ENCODE measurements around the gene EEA1. TPM values are rescaled to one million over a fixed set of nuclear protein-coding genes. Genes with fewer than 3 reads are reported as not detected.

Gene EEA1
- total and polyA plus RNA-seq, 10 of the 15 experiments (the other 5 are each of a cell fraction or from before 2014, with no cell fraction given), result 5.5 to 40.3 (median 13.5) TPM

DNA sequence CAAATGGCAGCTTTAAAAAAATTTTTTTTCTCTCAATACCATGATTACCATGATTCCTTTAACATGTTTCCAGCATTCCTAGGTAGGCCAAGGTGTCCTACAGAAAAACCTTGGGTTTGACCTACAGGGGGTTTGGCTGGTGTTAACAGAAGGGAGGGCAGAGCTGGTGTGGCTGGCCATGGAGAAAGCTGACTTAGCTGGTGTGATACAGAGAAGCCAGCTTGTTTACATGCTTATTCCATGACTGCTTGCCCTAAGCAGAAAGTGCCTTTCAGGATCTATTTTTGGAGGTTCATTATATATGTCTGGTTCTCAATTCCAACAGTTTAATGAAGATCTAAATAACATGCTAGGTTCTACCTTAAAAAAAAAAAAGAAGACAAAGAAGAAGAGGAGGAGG is 68.6 kb downstream of the EEA1 start (continued):
- TF ChIP-seq BCLAF1 (IDR thresholded peaks at IDR 0.05) (no peak), NFIC (IDR thresholded peaks at IDR 0.05; ENCODE audit: low read depth, low read length) (no peak), SIN3A (IDR thresholded peaks at IDR 0.05; ENCODE audit: low read depth, low read length) (no peak), SMARCA5 (IDR thresholded peaks at IDR 0.05) (no peak), JUND (IDR thresholded peaks at IDR 0.05; ENCODE audit: low read depth, low read length) (no peak), POLR2AphosphoS2 (IDR thresholded peaks at IDR 0.05; ENCODE audit: low read depth, low read length) (no peak), NFXL1 (IDR thresholded peaks at IDR 0.05; ENCODE audit: borderline replicate concordance) (no peak), ZBTB4 (CRISPR knock-in tag; IDR thresholded peaks at IDR 0.05) (no peak), ATF3 (IDR thresholded peaks at IDR 0.05; ENCODE audit: borderline replicate concordance, extremely low read depth, low read depth, low read length) (no peak)
- TF ChIP-seq, protein P1, sequence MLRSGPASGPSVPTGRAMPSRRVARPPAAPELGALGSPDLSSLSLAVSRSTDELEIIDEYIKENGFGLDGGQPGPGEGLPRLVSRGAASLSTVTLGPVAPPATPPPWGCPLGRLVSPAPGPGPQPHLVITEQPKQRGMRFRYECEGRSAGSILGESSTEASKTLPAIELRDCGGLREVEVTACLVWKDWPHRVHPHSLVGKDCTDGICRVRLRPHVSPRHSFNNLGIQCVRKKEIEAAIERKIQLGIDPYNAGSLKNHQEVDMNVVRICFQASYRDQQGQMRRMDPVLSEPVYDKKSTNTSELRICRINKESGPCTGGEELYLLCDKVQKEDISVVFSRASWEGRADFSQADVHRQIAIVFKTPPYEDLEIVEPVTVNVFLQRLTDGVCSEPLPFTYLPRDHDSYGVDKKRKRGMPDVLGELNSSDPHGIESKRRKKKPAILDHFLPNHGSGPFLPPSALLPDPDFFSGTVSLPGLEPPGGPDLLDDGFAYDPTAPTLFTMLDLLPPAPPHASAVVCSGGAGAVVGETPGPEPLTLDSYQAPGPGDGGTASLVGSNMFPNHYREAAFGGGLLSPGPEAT (IDR thresholded peaks at IDR 0.05; ENCODE audit: low read depth), result no peak
